Measurements from ENCODE around the gene TTC23L.

Gene TTC23L

GRCh38 chr5:34833976-34834793 is 4.8 kb upstream of the TTC23L start:
- no peak for DNase-seq

- DNase-seq: no peak
Observed at GRCh38 chr5:34834794-34835089, 4.2 kb upstream of the TTC23L start.

- DNase-seq: no peak
Observed at GRCh38 chr5:34835664-34836063, 3.3 kb upstream of the TTC23L start.

GRCh38 chr5:34841816-34842215 is 2.9 kb downstream of the TTC23L start:
- DNase-seq: no peak

- DNase-seq: no peak
Observed at GRCh38 chr5:34842554-34842953, 3.6 kb downstream of the TTC23L start.

GRCh38 chr5:34843497-34843896 is 4.5 kb downstream of the TTC23L start:
- DNase-seq: no peak

DNA sequence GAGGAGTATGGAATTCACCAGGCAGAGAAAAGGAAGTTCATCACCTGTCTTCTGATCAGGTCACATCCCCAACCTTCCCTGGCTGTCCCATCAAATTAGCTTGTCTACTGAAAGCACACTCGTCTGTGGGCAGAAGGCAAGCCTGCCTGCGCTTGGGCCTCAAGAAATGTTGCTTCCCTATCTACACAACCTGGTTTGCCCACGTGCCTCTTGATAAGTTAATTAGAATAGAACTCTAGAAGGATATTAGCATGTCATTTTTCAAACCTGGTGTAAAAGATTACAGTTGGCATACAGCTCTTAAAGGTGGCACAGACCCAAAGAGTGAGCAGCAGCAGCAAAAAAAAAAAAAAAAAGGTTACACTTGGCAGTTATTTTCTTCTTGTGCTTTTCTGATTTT is 5.1 kb downstream of the TTC23L start:
- no peak for DNase-seq

GRCh38 chr5:34844999-34845398 is 6.0 kb downstream of the TTC23L start:
- DNase-seq: no peak

- no peak for DNase-seq
Observed at GRCh38 chr5:34847056-34847455, 8.1 kb downstream of the TTC23L start.

- no peak for DNase-seq
Observed at GRCh38 chr5:34847552-34847951, 8.6 kb downstream of the TTC23L start.

DNA sequence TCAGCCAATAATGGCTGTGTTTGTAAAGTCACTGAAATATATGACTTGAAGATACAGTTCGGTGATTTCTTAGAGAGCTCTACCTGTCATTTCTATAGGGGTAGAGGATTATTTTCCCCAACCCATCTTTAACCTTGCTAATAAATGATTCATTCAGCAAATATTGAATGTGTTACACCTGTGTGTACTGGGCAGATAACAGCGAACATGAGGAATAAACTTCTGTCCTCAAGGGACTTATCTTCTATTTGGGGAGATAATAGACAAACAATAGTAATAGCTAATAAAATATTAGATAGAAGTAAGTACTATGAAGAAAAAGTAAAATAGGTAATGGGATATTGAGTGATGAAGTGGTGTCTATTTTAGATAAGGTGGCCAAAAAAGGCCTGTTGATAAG is 9.3 kb downstream of the TTC23L start:
- no peak for DNase-seq

- DNase-seq: no peak
Observed at GRCh38 chr5:34849253-34849652, 10.3 kb downstream of the TTC23L start.

GRCh38 chr5:34854459-34855174 is 15.7 kb downstream of the TTC23L start:
- peak; percentile 80 for DNase-seq

- DNase-seq: no peak
Observed at GRCh38 chr5:34857161-34857560, 18.2 kb downstream of the TTC23L start.

- no peak for DNase-seq
Observed at GRCh38 chr5:34857894-34858293, 18.9 kb downstream of the TTC23L start.

DNA sequence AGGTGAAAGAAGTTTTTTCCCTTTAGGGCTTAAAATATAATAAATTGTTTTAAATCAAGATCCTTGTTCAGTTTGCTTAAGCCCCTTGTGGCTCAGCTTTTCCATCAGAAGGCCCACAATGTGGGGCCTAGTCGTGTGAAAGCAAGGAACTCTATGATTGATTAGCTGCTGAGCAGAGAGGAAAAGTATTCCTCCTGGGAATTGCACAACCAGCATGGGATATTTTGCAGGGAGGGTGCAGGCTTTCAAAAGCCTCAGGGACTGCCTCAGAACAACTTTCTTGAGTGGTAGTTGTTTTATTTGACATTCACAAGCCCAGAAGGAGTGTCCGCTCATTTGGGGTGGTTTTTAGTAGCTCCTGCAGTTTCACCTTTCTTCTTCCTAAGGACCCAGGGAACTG is 19.8 kb downstream of the TTC23L start:
- DNase-seq: no peak

DNA sequence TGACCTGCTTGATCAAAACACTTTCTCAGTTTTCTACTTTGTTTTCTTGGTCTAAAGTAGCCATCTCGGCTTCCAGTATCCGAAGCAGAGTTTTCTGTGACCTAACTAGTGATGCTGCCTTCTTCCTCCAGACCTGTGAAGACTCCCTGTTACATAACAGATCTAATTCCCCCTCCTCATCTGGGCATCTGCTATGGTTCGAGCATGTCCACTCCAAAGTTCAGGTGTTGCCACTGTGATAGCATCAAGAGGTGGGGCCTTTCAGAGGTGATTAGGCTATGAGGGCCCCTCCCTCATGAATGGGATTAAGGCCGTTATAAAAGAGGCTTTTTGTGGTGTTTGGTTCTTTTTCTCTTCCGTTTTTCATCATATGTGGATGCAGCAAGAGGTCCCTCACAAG is 20.3 kb downstream of the TTC23L start:
- DNase-seq: no peak

DNA sequence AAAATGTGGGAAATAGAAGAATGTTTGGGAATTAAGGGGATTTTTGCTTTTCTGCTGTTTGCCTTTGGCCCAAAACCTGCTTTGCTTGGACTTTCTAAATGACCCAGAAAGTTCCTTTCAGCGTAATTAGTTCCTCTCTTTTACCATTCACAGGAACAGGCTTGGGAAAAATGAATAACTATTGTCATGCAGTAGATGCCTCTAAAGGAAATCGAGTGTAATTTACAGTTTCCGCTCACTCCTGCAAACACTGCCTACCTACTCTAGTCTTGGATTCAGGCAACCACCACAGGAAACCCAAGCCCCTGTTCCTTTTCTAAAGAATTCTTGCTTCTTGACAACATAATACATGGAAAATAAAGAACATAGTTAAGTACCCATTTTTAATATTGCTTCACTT is 25.0 kb downstream of the TTC23L start:
- DNase-seq: no peak

DNA sequence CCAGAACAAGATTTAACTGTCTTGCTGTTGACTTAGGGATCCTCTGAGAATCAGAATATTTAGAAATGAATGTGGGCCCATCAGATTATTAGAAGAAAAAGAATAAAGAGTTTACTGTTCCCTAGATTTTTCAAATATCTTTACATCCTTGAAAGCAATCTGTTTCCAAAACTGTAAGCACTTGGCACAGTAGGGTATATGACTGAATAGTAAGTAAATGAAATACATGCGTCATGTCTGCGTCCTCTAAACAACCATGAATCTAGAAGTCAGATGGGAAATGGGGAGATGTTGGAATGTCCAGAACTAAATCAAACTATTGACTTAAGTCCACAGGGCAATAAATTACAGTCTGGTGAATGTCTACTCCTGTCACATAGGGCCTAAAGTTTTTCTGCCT is 26.1 kb downstream of the TTC23L start:
- DNase-seq: no peak

DNA sequence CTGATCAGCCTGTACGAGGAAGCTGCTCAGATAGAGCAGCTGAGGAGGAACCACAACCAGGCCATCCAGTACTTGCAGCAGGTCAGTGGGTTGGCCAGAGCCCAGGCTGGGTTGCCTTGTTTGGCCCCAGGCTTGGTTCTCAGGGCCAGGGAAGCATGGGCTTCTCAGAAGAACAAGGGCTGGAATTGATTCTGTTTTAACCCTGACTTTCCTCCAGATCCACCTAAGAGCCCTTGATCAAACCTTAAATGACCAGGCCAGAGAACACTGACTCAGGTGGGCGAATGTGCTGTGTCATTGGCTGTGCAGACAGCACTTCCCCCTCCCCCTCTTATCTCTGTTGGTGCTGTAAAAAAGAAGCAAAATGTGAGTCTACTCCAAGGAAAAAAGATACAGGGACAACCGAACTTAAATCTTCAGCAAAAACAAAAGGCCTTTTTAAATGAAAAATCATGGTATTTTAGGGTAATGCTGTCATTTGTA is 28.1 kb downstream of the TTC23L start:
- peak; percentile 45 for DNase-seq

GRCh38 chr5:34867660-34868059 is 28.7 kb downstream of the TTC23L start:
- no peak for DNase-seq

GRCh38 chr5:34868791-34869190 is 29.8 kb downstream of the TTC23L start:
- DNase-seq: peak; percentile 50

DNA sequence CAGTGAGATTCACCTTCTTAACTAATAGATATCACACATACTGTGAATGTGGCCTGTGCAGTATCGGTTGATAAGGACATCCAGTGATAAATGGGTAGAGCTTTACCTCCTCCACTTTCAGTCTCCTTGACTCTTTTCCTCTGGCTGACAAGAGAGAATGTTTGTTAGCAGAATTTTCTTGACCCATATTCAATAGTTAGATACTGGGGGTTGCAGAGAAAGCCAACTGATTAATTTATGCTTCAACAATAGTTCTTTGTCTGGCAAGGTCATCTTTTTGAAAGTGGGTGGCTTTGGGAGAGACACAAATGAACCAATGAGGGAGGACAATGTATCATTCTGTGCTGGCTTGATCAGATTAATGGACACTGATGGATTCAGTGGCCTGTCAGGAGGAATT is 30.3 kb downstream of the TTC23L start:
- DNase-seq: peak; percentile 79

DNA sequence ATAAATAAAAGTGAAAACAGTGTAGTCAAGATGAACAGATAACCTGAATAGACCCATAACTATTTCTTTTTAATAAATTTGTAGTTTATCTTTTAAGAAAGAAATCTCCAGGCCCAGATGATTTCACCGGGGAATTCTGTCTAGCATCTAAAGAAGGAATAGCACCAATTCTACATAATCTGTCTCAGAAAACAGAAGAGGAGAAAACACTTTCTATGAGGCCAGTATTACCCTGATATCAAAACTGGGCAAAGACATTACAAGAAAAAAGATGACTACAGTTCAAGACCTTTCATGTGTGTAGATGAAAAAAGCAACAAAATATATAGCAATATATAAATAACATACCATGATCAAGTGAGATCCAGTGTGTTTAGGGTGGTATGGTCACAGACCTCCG is 31.4 kb downstream of the TTC23L start:
- no peak for DNase-seq

DNA sequence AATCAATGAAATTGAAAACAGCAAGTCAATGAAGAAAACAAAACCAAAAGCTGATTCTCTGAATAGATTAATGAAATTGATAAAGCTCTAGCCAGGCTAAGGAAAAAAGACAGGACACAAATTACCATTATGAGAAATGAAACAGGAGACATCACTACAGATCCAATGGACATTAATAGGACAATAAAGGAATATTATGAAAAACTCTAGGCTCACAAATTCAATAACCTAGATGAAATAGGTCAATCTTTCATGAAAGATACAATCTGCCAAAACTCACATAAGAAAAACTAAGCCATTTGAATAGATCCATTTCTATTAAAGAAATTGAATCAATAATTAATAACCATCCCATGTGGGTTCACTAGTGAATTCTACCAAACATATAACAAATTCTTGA is 37.3 kb downstream of the TTC23L start:
- DNase-seq: no peak

Data from retina (tissue), 1 donor.